LoVo (cell line): ENCODE data around the gene PDZRN3.
"Not testable (repeated sequence)": the region's sequence is repeated elsewhere in the genome, so short reads cannot be mapped to it uniquely, and the experiment has no call there.

ENCODE experiments used
- DNase-seq: peaks from one replicate; pipeline ENCODE4 v3.0.0-alpha.2; 2016; ENCODE audit warnings: low spot score

The PDZRN3 gene

GRCh38 chr3:73586628-73587027 is 38.1 kb downstream of the PDZRN3 start:
- DNase-seq: no peak

GRCh38 chr3:73586190-73586589 is 38.6 kb downstream of the PDZRN3 start:
- no peak for DNase-seq

GRCh38 chr3:73584873-73585272 is 39.9 kb downstream of the PDZRN3 start:
- DNase-seq: no peak

- DNase-seq: no peak
Measured at GRCh38 chr3:73582535-73582934, 42.2 kb downstream of the PDZRN3 start.

GRCh38 chr3:73581134-73581846 is 43.5 kb downstream of the PDZRN3 start:
- no peak for DNase-seq

GRCh38 chr3:73580343-73580742 is 44.4 kb downstream of the PDZRN3 start:
- no peak for DNase-seq

- no peak for DNase-seq
Measured at GRCh38 chr3:73577704-73578103, 47.0 kb downstream of the PDZRN3 start.

- DNase-seq: no peak
Measured at GRCh38 chr3:73576999-73577461, 47.7 kb downstream of the PDZRN3 start.

GRCh38 chr3:73575953-73576352 is 48.8 kb downstream of the PDZRN3 start:
- no peak for DNase-seq

GRCh38 chr3:73575519-73575918 is 49.2 kb downstream of the PDZRN3 start:
- DNase-seq: no peak

GRCh38 chr3:73573204-73573603 is 51.5 kb downstream of the PDZRN3 start:
- no peak for DNase-seq

- no peak for DNase-seq
Measured at GRCh38 chr3:73572368-73572767, 52.4 kb downstream of the PDZRN3 start.

- no peak for DNase-seq
Measured at GRCh38 chr3:73571238-73571794, 53.4 kb downstream of the PDZRN3 start.

- no peak for DNase-seq
Measured at GRCh38 chr3:73569246-73569760, 55.4 kb downstream of the PDZRN3 start.

GRCh38 chr3:73568371-73568862 is 56.3 kb downstream of the PDZRN3 start:
- no peak for DNase-seq

- not testable (repeated sequence) for DNase-seq
Measured at GRCh38 chr3:73565374-73565773, 59.4 kb downstream of the PDZRN3 start.

- DNase-seq: no peak
Measured at GRCh38 chr3:73563896-73564582, 60.7 kb downstream of the PDZRN3 start.

GRCh38 chr3:73561494-73561893 is 63.2 kb downstream of the PDZRN3 start:
- DNase-seq: no peak

- no peak for DNase-seq
Measured at GRCh38 chr3:73559749-73560148, 65.0 kb downstream of the PDZRN3 start.

GRCh38 chr3:73558727-73559075 is 66.0 kb downstream of the PDZRN3 start:
- no peak for DNase-seq

GRCh38 chr3:73557986-73558726 is 66.6 kb downstream of the PDZRN3 start:
- DNase-seq: no peak
